ENCODE measurements around the gene MEF2B.
"Not testable (repeated sequence)": the region's sequence is repeated elsewhere in the genome, so short reads cannot be mapped to it uniquely, and the experiment has no call there.

Gene MEF2B

GRCh38 chr19:19152668-19153384, 17.2 kb downstream of the MEF2B start:
- H3K9me3 ChIP-seq (ENCODE audit: control insufficient read depth, insufficient read depth, low read length): no peaks in the 10 kb centered on the region
- no peaks in the 10 kb centered on the region for H3K4me1 ChIP-seq (ENCODE audit: control insufficient read depth, insufficient read depth, low read length)
- H3K9ac ChIP-seq (ENCODE audit: low read depth, low read length): no peak overlapping the region
- H3K36me3 ChIP-seq (ENCODE audit: control insufficient read depth, insufficient read depth, low read length): no peaks in the 10 kb centered on the region
- 0 out of 2 replicates have a peak, but pooled peaks cover 4% of the 10 kb centered on the region for H3K27me3 ChIP-seq (ENCODE audit: control insufficient read depth, insufficient read depth, low read length)
- H3K27ac ChIP-seq (ENCODE audit: low read depth, low read length): no peak overlapping the region
- H3K4me3 ChIP-seq (ENCODE audit: low read depth, low read length): no peak overlapping the region

- H3K36me3 ChIP-seq (ENCODE audit: control insufficient read depth, insufficient read depth, low read length): no peaks in the 10 kb centered on the region
- H3K4me3 ChIP-seq (ENCODE audit: low read depth, low read length): no peak overlapping the region
Measured at GRCh38 chr19:19151418-19151817, 18.6 kb downstream of the MEF2B start.

GRCh38 chr19:19149435-19149834, 20.6 kb downstream of the MEF2B start:
- no peak overlapping the region for H3K9ac ChIP-seq (ENCODE audit: low read depth, low read length)
- H3K4me3 ChIP-seq (ENCODE audit: low read depth, low read length): no peak overlapping the region
- H3K4me1 ChIP-seq (ENCODE audit: control insufficient read depth, insufficient read depth, low read length): no peaks in the 10 kb centered on the region
- no peaks in the 10 kb centered on the region for H3K36me3 ChIP-seq (ENCODE audit: control insufficient read depth, insufficient read depth, low read length)
- no peaks in the 10 kb centered on the region for H3K27me3 ChIP-seq (ENCODE audit: control insufficient read depth, insufficient read depth, low read length)
- no peaks in the 10 kb centered on the region for H3K9me3 ChIP-seq (ENCODE audit: control insufficient read depth, insufficient read depth, low read length)
- no peak overlapping the region for H3K27ac ChIP-seq (ENCODE audit: low read depth, low read length)

More at GRCh38 chr19:19151418-19151817, 18.6 kb downstream of the MEF2B start:
- Histone ChIP-seq H3K27ac (ENCODE audit: low read depth, low read length) (no peak overlapping the region), H3K9ac (ENCODE audit: low read depth, low read length) (no peak overlapping the region), H3K9me3 (ENCODE audit: control insufficient read depth, insufficient read depth, low read length) (no peaks in the 10 kb centered on the region), H3K27me3 (ENCODE audit: control insufficient read depth, insufficient read depth, low read length) (no peaks in the 10 kb centered on the region), H3K4me1 (ENCODE audit: control insufficient read depth, insufficient read depth, low read length) (no peaks in the 10 kb centered on the region)

GRCh38 chr19:19148504-19148903, 21.6 kb downstream of the MEF2B start:
- not testable (repeated sequence) for H3K9ac ChIP-seq (ENCODE audit: low read depth, low read length); H3K36me3 ChIP-seq (ENCODE audit: control insufficient read depth, insufficient read depth, low read length); H3K4me1 ChIP-seq (ENCODE audit: control insufficient read depth, insufficient read depth, low read length); H3K27me3 ChIP-seq (ENCODE audit: control insufficient read depth, insufficient read depth, low read length); H3K27ac ChIP-seq (ENCODE audit: low read depth, low read length); H3K9me3 ChIP-seq (ENCODE audit: control insufficient read depth, insufficient read depth, low read length); H3K4me3 ChIP-seq (ENCODE audit: low read depth, low read length)

GRCh38 chr19:19147344-19147743, 22.7 kb downstream of the MEF2B start:
- Histone ChIP-seq H3K27ac (ENCODE audit: low read depth, low read length) (no peak overlapping the region), H3K36me3 (ENCODE audit: control insufficient read depth, insufficient read depth, low read length) (no peaks in the 10 kb centered on the region), H3K4me1 (ENCODE audit: control insufficient read depth, insufficient read depth, low read length) (no peaks in the 10 kb centered on the region), H3K9ac (ENCODE audit: low read depth, low read length) (no peak overlapping the region), H3K9me3 (ENCODE audit: control insufficient read depth, insufficient read depth, low read length) (no peaks in the 10 kb centered on the region), H3K27me3 (ENCODE audit: control insufficient read depth, insufficient read depth, low read length) (peaks cover 2% of the 10 kb centered on the region; the same call in 1 of the 2 replicates), H3K4me3 (ENCODE audit: low read depth, low read length) (no peak overlapping the region)

GRCh38 chr19:19146865-19147264, 23.2 kb downstream of the MEF2B start:
- H3K27ac ChIP-seq (ENCODE audit: low read depth, low read length): no peak overlapping the region
- no peaks in the 10 kb centered on the region for H3K36me3 ChIP-seq (ENCODE audit: control insufficient read depth, insufficient read depth, low read length)
- H3K9ac ChIP-seq (ENCODE audit: low read depth, low read length): no peak overlapping the region

GRCh38 chr19:19145684-19146608, 24.1 kb downstream of the MEF2B start:
- H3K27me3 ChIP-seq (ENCODE audit: control insufficient read depth, insufficient read depth, low read length): peaks cover 4% of the 10 kb centered on the region; the same call in 1 of the 2 replicates
- H3K27ac ChIP-seq (ENCODE audit: low read depth, low read length): no peak overlapping the region
- no peaks in the 10 kb centered on the region for H3K9me3 ChIP-seq (ENCODE audit: control insufficient read depth, insufficient read depth, low read length)
- no peak overlapping the region for H3K9ac ChIP-seq (ENCODE audit: low read depth, low read length)
- no peaks in the 10 kb centered on the region for H3K36me3 ChIP-seq (ENCODE audit: control insufficient read depth, insufficient read depth, low read length)
- H3K4me1 ChIP-seq (ENCODE audit: control insufficient read depth, insufficient read depth, low read length): no peaks in the 10 kb centered on the region
- H3K4me3 ChIP-seq (ENCODE audit: low read depth, low read length): no peak overlapping the region

More at GRCh38 chr19:19146865-19147264, 23.2 kb downstream of the MEF2B start:
- H3K4me3 ChIP-seq (ENCODE audit: low read depth, low read length): no peak overlapping the region
- H3K9me3 ChIP-seq (ENCODE audit: control insufficient read depth, insufficient read depth, low read length): no peaks in the 10 kb centered on the region
- peaks cover 4% of the 10 kb centered on the region; the same call in 1 of the 2 replicates for H3K27me3 ChIP-seq (ENCODE audit: control insufficient read depth, insufficient read depth, low read length)
- no peaks in the 10 kb centered on the region for H3K4me1 ChIP-seq (ENCODE audit: control insufficient read depth, insufficient read depth, low read length)

- H3K27me3 ChIP-seq (ENCODE audit: control insufficient read depth, insufficient read depth, low read length): peaks cover 4% of the 10 kb centered on the region; the same call in 1 of the 2 replicates
- H3K36me3 ChIP-seq (ENCODE audit: control insufficient read depth, insufficient read depth, low read length): no peaks in the 10 kb centered on the region
- H3K9ac ChIP-seq (ENCODE audit: low read depth, low read length): no peak overlapping the region
- no peaks in the 10 kb centered on the region for H3K9me3 ChIP-seq (ENCODE audit: control insufficient read depth, insufficient read depth, low read length)
- no peak overlapping the region for H3K27ac ChIP-seq (ENCODE audit: low read depth, low read length)
- no peak overlapping the region for H3K4me3 ChIP-seq (ENCODE audit: low read depth, low read length)
- H3K4me1 ChIP-seq (ENCODE audit: control insufficient read depth, insufficient read depth, low read length): no peaks in the 10 kb centered on the region
Measured at GRCh38 chr19:19145281-19145680, 24.8 kb downstream of the MEF2B start.

GRCh38 chr19:19142347-19142746, 27.7 kb downstream of the MEF2B start:
- Histone ChIP-seq H3K9ac (ENCODE audit: low read depth, low read length) (no peak overlapping the region), H3K9me3 (ENCODE audit: control insufficient read depth, insufficient read depth, low read length) (no peaks in the 10 kb centered on the region), H3K36me3 (ENCODE audit: control insufficient read depth, insufficient read depth, low read length) (no peaks in the 10 kb centered on the region), H3K4me1 (ENCODE audit: control insufficient read depth, insufficient read depth, low read length) (no peaks in the 10 kb centered on the region), H3K27ac (ENCODE audit: low read depth, low read length) (no peak overlapping the region), H3K4me3 (ENCODE audit: low read depth, low read length) (no peak overlapping the region), H3K27me3 (ENCODE audit: control insufficient read depth, insufficient read depth, low read length) (peaks cover 9% of the 10 kb centered on the region)

GRCh38 chr19:19140476-19140875, 29.6 kb downstream of the MEF2B start:
- Histone ChIP-seq H3K27me3 (ENCODE audit: control insufficient read depth, insufficient read depth, low read length) (peaks cover 13% of the 10 kb centered on the region), H3K36me3 (ENCODE audit: control insufficient read depth, insufficient read depth, low read length) (no peaks in the 10 kb centered on the region), H3K4me3 (ENCODE audit: low read depth, low read length) (no peak overlapping the region), H3K9ac (ENCODE audit: low read depth, low read length) (no peak overlapping the region), H3K4me1 (ENCODE audit: control insufficient read depth, insufficient read depth, low read length) (no peaks in the 10 kb centered on the region), H3K27ac (ENCODE audit: low read depth, low read length) (no peak overlapping the region), H3K9me3 (ENCODE audit: control insufficient read depth, insufficient read depth, low read length) (no peaks in the 10 kb centered on the region)

GRCh38 chr19:19139876-19140229, 30.2 kb downstream of the MEF2B start:
- Histone ChIP-seq H3K36me3 (ENCODE audit: control insufficient read depth, insufficient read depth, low read length) (no peaks in the 10 kb centered on the region), H3K27ac (ENCODE audit: low read depth, low read length) (no peak overlapping the region), H3K4me1 (ENCODE audit: control insufficient read depth, insufficient read depth, low read length) (peaks cover 5% of the 10 kb centered on the region), H3K9ac (ENCODE audit: low read depth, low read length) (no peak overlapping the region), H3K9me3 (ENCODE audit: control insufficient read depth, insufficient read depth, low read length) (no peaks in the 10 kb centered on the region), H3K27me3 (ENCODE audit: control insufficient read depth, insufficient read depth, low read length) (peaks cover 13% of the 10 kb centered on the region), H3K4me3 (ENCODE audit: low read depth, low read length) (no peak overlapping the region)
